Erythroblast (primary cell): ENCODE results near the gene FREM2.

Experiments used
- GATA1 ChIP-seq: IDR thresholded peaks from 2 replicates; pipeline ENCODE4 v1.6.1; 2011; ENCODE audit warnings: low read depth, mild to moderate bottlenecking, control low read depth, low read length, moderate library complexity
- POLR2A ChIP-seq: IDR thresholded peaks from 2 replicates; pipeline ENCODE4 v1.6.1; 2011; ENCODE audit warnings: mild to moderate bottlenecking, low read length

DNA sequence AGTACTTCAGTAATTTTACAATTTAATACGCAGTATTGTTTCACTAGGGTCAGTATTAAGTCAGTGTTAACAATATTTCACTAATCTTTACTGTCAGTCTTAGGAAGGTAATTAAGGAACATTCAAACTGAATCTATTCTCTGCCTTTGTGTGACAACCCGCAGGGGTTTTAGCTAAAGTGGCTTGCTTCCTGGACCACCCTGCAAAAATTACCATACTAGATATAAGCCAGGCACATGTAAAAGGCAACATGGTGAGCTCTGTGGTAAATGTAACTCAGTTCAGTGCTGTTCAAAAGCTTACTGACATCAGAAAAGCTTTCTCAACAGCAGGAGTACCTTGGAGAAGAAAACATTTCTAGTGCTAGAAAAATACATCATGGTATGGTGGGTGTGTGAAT is 116.7 kb downstream of the FREM2 start:
- TF ChIP-seq POLR2A, result no peak
- no peak for TF ChIP-seq GATA1
